Measurements from ENCODE around the gene APMAP. TPM values are rescaled to one million over a fixed set of nuclear protein-coding genes. Genes with fewer than 3 reads are reported as not detected.

Gene APMAP
- total and polyA plus RNA-seq, 10 of the 15 experiments (the other 5 are each of a cell fraction or from before 2014, with no cell fraction given) = 12.1 to 60.2 (median 32.7) TPM

DNA sequence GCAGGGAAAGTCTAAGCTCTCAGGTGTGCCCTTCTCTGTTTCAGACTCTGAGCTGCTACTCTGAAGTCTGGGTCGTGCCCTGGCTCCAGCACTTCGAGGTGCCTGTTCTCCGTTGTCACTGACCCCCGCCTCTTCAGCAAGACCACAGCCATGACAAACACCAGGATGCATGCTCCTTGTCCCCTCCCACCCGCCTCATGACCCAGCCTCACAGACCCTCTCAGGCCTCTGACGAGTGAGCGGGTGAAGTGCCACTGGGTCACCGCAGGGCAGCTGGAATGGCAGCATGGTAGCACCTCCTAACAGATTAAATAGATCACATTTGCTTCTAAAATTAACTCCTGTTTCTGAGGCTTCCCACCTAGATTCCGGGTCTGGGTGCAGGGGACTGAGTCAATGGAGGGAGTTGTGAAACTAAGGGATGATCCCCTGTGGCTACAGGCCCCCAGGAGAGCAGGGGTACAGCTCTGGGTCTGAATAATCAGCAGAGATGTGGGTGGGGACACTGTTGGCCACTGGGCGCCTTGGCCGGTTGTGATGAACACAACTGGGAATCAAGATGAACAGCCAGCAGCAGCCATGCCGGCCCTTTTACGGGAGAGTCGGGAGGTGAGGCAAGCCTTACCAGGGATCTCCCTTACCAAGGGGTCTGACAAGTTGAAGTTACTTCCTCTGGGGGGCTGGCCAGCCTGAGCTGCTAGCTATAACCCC, 32.8 kb downstream of the APMAP start:
- in situ Hi-C loops (cut with MboI) = no loop called here
- Histone ChIP-seq H3K9me3 (replicated peaks; ENCODE audit: control insufficient read depth, insufficient read depth, low read length) (no peaks in the 10 kb centered on the region), H3K79me2 (ENCODE audit: control insufficient read depth, insufficient read depth, low read length) (no peaks in the 10 kb centered on the region), H3K36me3 (ENCODE audit: control insufficient read depth in 2 of 2, insufficient read depth in 2 of 2, low read length in 1 of 2) (peaks cover 2 to 11% of the 10 kb centered on the region in 2 experiments; a peak in 3 of 4 replicates), H4K20me1 (ENCODE audit: control insufficient read depth, insufficient read depth) (no peaks in the 10 kb centered on the region), H2AFZ (ENCODE audit: control insufficient read depth, low read depth, low read length) (no peak overlapping the region), H3K4me1 (ENCODE audit: control insufficient read depth, insufficient read depth, low read length) (peaks cover 6% of the 10 kb centered on the region), H3K27me3 (replicated peaks in 1 of 2; ENCODE audit: control insufficient read depth in 2 of 2, insufficient read depth in 2 of 2, low read length in 1 of 2) (no peaks in the 10 kb centered on the region), H3K27ac (ENCODE audit: control insufficient read depth, insufficient read depth) (no peak overlapping the region), H3K4me3 (no peak overlapping the region), H3K4me2 (ENCODE audit: control insufficient read depth, insufficient read depth) (no peak overlapping the region), H3K9ac (ENCODE audit: control insufficient read depth, insufficient read depth, low read length) (no peak overlapping the region)
- intact Hi-C loops (cut with micrococcal nuclease; ENCODE audit: unreplicated experiment) = no loop called here
- ChIA-PET CTCF (interaction anchor here (1.1 kb wide), 1 partner anchor 219 kb away, joined by 3 read pairs; no protein-coding TSS in a partner anchor), SMC1A (ENCODE audit: uncharacterized antibody, unreplicated experiment) (interaction anchor here (1.0 kb wide), 1 partner anchor 42 kb away, joined by 3 read pairs; no protein-coding TSS in a partner anchor), POLR2A (no interaction called here), RAD21 (ENCODE audit: unreplicated experiment) (no interaction called here)
- DNase-seq (ENCODE audit: low read depth, low spot score) (no peak), FAIRE-seq (no peak), ATAC-seq (no peak)
- no TSS peak for BruUV-seq (replicated peaks)
- 89% methylated on average over 13 of the region's 14 CpGs for WGBS (ENCODE audit: insufficient coverage, insufficient replicate concordance, low lambda C conversion rate, missing lambda C conversion rate)
- TF ChIP-seq BRCA1 (IDR thresholded peaks at IDR 0.05; ENCODE audit: low read depth, low read length) (no peak), ZNF622 (IDR thresholded peaks at IDR 0.05) (no peak), MTA2 (IDR thresholded peaks at IDR 0.05; ENCODE audit: low read depth) (no peak), IKZF1 (conservative IDR thresholded peaks at IDR 0.05) (no peak)

DNA sequence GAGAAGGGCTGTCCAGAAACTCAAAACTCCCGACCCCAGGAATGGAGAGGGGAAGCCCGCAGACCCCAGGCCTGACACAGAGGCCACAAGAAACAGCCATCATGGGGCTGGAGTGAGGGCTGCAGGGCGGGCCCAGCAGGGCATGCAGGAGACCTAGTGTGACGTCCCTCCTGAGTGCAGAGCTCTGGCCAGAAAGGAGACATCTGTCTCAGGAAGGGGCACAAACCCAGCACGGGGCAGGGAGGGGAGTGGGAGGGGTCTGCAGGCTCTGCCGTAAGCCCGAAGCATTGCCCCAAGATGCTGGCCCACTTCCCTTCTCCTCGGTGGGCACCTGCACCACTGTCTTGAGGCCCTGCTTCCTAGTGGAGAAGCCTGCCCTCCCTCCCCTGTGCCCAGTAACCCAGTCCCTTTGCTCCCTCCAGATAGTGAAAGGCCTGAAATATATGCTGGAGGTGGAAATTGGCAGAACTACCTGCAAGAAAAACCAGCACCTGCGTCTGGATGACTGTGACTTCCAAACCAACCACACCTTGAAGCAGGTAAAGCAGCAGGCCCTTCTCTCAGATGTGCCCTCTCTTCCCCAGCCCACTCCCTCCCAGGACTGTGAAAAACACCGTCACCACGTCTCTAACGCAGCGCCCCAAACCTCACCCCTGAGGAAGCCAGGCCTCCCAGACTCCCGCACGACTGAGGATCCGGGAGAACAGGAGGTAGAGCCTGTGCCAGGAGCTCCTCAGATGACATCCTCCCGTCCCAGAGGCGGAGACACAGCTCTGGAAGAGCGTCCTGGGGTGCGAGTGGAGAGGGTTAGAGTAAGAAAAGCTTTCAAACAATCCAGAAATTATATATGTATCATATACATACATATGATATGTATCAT, 33.8 kb downstream of the APMAP start:
- Histone ChIP-seq H3K79me2 (ENCODE audit: control insufficient read depth, insufficient read depth, low read length) (no peaks in the 10 kb centered on the region), H3K4me3 (no peak overlapping the region), H2AFZ (ENCODE audit: control insufficient read depth, low read depth, low read length) (no peak overlapping the region), H3K27me3 (replicated peaks in 1 of 2; ENCODE audit: control insufficient read depth in 2 of 2, insufficient read depth in 2 of 2, low read length in 1 of 2) (no peaks in the 10 kb centered on the region), H3K4me2 (ENCODE audit: control insufficient read depth, insufficient read depth) (no peak overlapping the region), H3K9me3 (replicated peaks; ENCODE audit: control insufficient read depth, insufficient read depth, low read length) (no peaks in the 10 kb centered on the region), H3K4me1 (ENCODE audit: control insufficient read depth, insufficient read depth, low read length) (peaks cover 14% of the 10 kb centered on the region), H3K9ac (ENCODE audit: control insufficient read depth, insufficient read depth, low read length) (no peak overlapping the region), H3K27ac (ENCODE audit: control insufficient read depth, insufficient read depth) (no peak overlapping the region), H4K20me1 (ENCODE audit: control insufficient read depth, insufficient read depth) (no peaks in the 10 kb centered on the region), H3K36me3 (ENCODE audit: control insufficient read depth in 2 of 2, insufficient read depth in 2 of 2, low read length in 1 of 2) (peaks cover 2 to 9% of the 10 kb centered on the region in 2 experiments; a peak in 3 of 4 replicates)
- no peak for DNase-seq (ENCODE audit: low read depth, low spot score)
- SMC1A ChIA-PET (ENCODE audit: uncharacterized antibody, unreplicated experiment) = interaction anchor here (1.0 kb wide), 1 partner anchor 41 kb away, joined by 3 read pairs; no protein-coding TSS in a partner anchor
- FAIRE-seq = no peak
- intact Hi-C loops (cut with micrococcal nuclease; ENCODE audit: unreplicated experiment) = no loop called here
- in situ Hi-C loops (cut with MboI) = no loop called here
- RAD21 ChIA-PET (ENCODE audit: unreplicated experiment) = no interaction called here
- POLR2A ChIA-PET = no interaction called here
- ATAC-seq = no peak
- 85% methylated on average over 12 of the region's 20 CpGs for WGBS (ENCODE audit: insufficient coverage, insufficient replicate concordance, low lambda C conversion rate, missing lambda C conversion rate)
- CTCF ChIA-PET = no interaction called here
- BruUV-seq (replicated peaks) = no TSS peak
- TF ChIP-seq CREB1 (IDR thresholded peaks at IDR 0.05; ENCODE audit: low read depth) (no peak), NFIC (IDR thresholded peaks at IDR 0.05; ENCODE audit: low read depth, low read length) (no peak), TBL1XR1 (IDR thresholded peaks at IDR 0.05; ENCODE audit: low read depth, low read length) (no peak), NFXL1 (IDR thresholded peaks at IDR 0.05; ENCODE audit: borderline replicate concordance) (no peak), RB1 (IDR thresholded peaks at IDR 0.05; ENCODE audit: borderline replicate concordance) (no peak), JUNB (IDR thresholded peaks at IDR 0.05) (no peak), HDAC6 (IDR thresholded peaks at IDR 0.05; ENCODE audit: unreplicated experiment) (no peak), IKZF1 (conservative IDR thresholded peaks at IDR 0.05) (no peak), MAX (IDR thresholded peaks at IDR 0.05; ENCODE audit: low read depth, low read length) (no peak)
- TF ChIP-seq, protein P1, sequence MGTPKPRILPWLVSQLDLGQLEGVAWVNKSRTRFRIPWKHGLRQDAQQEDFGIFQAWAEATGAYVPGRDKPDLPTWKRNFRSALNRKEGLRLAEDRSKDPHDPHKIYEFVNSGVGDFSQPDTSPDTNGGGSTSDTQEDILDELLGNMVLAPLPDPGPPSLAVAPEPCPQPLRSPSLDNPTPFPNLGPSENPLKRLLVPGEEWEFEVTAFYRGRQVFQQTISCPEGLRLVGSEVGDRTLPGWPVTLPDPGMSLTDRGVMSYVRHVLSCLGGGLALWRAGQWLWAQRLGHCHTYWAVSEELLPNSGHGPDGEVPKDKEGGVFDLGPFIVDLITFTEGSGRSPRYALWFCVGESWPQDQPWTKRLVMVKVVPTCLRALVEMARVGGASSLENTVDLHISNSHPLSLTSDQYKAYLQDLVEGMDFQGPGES (IDR thresholded peaks at IDR 0.05) = no peak
- TF ChIP-seq, protein P2, sequence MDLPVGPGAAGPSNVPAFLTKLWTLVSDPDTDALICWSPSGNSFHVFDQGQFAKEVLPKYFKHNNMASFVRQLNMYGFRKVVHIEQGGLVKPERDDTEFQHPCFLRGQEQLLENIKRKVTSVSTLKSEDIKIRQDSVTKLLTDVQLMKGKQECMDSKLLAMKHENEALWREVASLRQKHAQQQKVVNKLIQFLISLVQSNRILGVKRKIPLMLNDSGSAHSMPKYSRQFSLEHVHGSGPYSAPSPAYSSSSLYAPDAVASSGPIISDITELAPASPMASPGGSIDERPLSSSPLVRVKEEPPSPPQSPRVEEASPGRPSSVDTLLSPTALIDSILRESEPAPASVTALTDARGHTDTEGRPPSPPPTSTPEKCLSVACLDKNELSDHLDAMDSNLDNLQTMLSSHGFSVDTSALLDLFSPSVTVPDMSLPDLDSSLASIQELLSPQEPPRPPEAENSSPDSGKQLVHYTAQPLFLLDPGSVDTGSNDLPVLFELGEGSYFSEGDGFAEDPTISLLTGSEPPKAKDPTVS (IDR thresholded peaks at IDR 0.05; ENCODE audit: low read depth, low read length) = no peak
